OCI-LY1 (cell line): ENCODE results near the gene PDZD2.

ENCODE experiments used
- CTCF ChIP-seq: fragments of 200-600 bp; sonication (generic), shearing (Covaris generic); IDR thresholded peaks from 2 replicates; pipeline ENCODE4 v1.5.1; 2017; ENCODE audit warnings: mild to moderate bottlenecking, antibody characterized with exemption, low read length, moderate library complexity, mixed read lengths
- EZH2 ChIP-seq: fragments of 200-600 bp; sonication (generic), shearing (Covaris generic); IDR thresholded peaks from 2 replicates; pipeline ENCODE4 v1.8.0; 2017; ENCODE audit warnings: borderline replicate concordance, mixed run types, mild to moderate bottlenecking, antibody characterized with exemption, low read length, moderate library complexity, mixed read lengths

DNA sequence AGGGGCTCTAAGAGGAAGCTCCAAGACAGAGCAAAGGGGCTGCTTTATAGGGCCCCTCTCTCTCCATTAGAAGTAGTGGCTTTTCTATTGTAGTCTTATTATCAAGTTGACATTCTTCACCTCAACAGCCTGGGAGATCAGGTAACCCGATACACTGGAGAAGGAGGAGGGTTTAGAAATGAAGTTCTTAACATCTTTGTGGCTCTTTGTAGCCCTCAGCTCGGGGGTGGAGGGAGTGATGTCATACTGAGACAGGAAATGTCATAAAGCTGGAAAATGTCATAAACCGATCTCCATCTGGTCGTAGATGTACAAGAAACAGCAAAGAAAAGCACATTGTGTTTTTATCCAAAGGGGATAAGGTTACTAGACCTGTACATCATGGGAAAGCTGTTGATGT is 17.9 kb downstream of the PDZD2 start:
- no peak for TF ChIP-seq CTCF
- TF ChIP-seq EZH2: no peak
